ENCODE measurements around the gene PCNX2.

Gene PCNX2

GRCh38 chr1:232983375-232983774 lies 312.1 kb downstream of the PCNX2 start:
- TF ChIP-seq CTCF (IDR thresholded peaks at IDR 0.05; ENCODE audit: low read depth, low read length), result no peak
- H3K4me3 ChIP-seq (ENCODE audit: low read depth, low read length), result no peak overlapping the region

GRCh38 chr1:232982238-232982944 lies 313.1 kb downstream of the PCNX2 start:
- H3K4me3 ChIP-seq (ENCODE audit: low read depth, low read length), result no peak overlapping the region

GRCh38 chr1:232980986-232981560 lies 314.5 kb downstream of the PCNX2 start:
- H3K4me3 ChIP-seq (ENCODE audit: low read depth, low read length), result no peak overlapping the region
- TF ChIP-seq CTCF (IDR thresholded peaks at IDR 0.05; ENCODE audit: low read depth, low read length), result no peak

More at GRCh38 chr1:232982238-232982944, 313.1 kb downstream of the PCNX2 start:
- no peak for TF ChIP-seq CTCF (IDR thresholded peaks at IDR 0.05; ENCODE audit: low read depth, low read length)

- no peak for TF ChIP-seq CTCF (IDR thresholded peaks at IDR 0.05; ENCODE audit: low read depth, low read length)
- no peak overlapping the region for H3K4me3 ChIP-seq (ENCODE audit: low read depth, low read length)
These were observed 315.1 kb downstream of the PCNX2 start for GRCh38 chr1:232980355-232980978.

GRCh38 chr1:232979558-232979957 lies 316.0 kb downstream of the PCNX2 start:
- no peak for TF ChIP-seq CTCF (IDR thresholded peaks at IDR 0.05; ENCODE audit: low read depth, low read length)

GRCh38 chr1:232978815-232979214 lies 316.7 kb downstream of the PCNX2 start:
- no peak for TF ChIP-seq CTCF (IDR thresholded peaks at IDR 0.05; ENCODE audit: low read depth, low read length)
- no peak overlapping the region for H3K4me3 ChIP-seq (ENCODE audit: low read depth, low read length)

More at GRCh38 chr1:232979558-232979957, 316.0 kb downstream of the PCNX2 start:
- H3K4me3 ChIP-seq (ENCODE audit: low read depth, low read length), result no peak overlapping the region

- no peak for TF ChIP-seq CTCF (IDR thresholded peaks at IDR 0.05; ENCODE audit: low read depth, low read length)
- H3K4me3 ChIP-seq (ENCODE audit: low read depth, low read length), result no peak overlapping the region
These were observed 317.4 kb downstream of the PCNX2 start for GRCh38 chr1:232978091-232978634.
